HG03159 (cell line): ENCODE results near the gene RASGRP2.

Experiments
- ATAC-seq: cut with Tn5 transposase; IDR thresholded peaks from one replicate; pipeline ENCODE4 v1.9.1; 2021; ENCODE audit warnings: mild to moderate bottlenecking, moderate library complexity; ENCODE audit not compliant: unreplicated experiment

RASGRP2 gene

DNA sequence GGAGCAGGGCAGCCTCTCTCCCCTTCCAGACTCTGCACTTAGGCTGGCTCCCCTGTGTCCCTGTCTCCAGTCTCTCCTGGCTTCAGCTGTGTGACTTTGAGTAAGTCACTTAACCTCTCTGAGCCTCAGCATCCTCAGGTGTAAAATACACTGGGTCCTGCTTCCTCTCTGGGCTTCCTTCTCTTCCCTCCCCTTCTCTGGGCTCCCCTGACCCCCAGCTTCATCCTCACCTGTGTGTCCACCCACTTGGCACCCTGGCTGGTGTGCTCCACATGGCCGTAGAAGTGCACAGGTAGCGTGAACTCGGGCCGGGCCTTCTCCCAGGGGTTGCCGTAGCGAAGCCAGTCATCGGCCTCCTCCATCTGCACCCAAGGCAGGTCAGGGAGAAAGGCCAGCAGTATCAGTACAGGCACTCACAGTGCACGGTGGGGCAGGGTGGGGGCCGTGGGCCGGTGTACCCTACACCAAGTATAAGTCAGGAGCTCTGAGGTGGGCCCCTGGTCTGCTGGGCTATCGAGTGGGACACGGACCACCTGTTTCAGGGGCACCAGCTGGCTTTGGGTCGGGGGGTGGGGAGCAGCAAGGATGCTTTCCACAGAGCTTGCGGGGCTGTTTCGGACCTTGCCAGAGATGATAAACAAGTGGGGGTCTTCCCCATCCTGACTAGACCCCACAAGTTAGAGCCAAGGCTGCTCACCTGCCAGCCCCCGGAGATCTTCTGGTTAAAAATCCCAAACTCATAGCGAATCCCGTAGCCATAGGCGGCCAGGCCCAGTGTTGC, 13.8 kb upstream of the RASGRP2 start:
- ATAC-seq: no peak

DNA sequence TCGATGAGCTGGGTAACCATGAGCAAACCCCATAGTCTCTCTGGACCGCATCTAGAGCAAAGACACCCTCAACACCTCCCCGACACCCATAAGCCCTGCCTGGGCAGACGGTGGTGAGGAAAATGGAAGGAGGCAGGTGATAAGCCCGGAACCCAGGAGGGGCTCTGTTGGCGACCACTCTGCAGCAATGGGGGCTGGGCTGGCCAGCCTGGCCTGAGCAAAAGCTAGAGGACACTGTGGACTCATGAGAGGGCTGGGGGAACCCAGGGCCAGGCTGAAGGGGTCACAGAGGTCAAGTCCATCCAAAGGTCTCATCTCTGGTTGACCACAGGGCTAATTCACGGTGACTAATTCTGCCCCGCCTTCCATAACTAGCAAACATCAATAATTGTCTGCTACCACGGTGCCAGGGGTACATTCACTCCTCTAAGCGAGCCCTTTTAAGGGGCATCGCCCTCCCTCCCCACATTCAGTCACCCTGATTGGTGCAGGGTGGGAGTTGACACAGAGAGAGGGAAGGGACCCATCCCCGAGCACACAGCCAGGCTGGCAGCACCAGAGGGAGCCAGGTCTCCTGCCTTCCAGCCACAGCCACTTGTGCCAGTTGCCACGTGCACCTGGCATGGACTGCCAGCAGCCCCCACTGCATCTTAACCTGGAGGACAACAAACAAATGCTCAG, 11.9 kb upstream of the RASGRP2 start:
- no peak for ATAC-seq

DNA sequence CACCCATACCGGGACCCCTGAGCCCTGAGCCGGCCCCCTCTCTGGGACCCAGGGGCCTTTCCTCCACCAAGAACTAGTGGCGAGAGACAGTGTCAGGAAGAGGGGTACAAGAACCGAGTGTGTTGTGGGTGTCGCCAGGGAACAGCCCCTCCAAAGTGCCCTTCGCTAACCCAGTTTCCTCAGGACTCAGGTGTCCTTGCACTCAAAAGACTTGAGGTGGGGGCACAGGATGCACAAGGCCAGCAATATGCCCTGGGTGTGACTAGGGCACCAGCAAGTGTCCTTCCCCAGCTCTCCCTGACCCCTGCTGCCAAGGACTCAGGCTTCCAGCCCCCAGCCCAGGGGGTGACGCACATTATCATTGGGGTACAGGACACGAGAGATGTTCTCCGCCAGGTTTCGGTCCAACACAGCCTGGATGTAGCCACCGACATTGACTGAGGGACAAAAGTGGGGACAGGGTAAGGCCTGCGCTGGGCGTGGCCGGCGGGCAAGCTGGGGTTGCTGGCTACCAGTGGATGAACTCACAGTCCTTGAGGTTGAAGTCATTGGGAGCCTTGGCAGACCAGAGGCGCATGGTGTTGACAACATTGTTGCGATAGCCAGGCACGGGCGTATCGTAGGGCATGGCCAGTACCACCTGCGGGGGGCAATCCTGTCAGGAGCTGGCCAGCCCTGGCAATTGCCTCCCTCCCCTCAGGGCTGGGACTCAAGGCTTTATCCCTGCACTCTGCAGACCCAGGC, 11.1 kb upstream of the RASGRP2 start:
- ATAC-seq: no peak

DNA sequence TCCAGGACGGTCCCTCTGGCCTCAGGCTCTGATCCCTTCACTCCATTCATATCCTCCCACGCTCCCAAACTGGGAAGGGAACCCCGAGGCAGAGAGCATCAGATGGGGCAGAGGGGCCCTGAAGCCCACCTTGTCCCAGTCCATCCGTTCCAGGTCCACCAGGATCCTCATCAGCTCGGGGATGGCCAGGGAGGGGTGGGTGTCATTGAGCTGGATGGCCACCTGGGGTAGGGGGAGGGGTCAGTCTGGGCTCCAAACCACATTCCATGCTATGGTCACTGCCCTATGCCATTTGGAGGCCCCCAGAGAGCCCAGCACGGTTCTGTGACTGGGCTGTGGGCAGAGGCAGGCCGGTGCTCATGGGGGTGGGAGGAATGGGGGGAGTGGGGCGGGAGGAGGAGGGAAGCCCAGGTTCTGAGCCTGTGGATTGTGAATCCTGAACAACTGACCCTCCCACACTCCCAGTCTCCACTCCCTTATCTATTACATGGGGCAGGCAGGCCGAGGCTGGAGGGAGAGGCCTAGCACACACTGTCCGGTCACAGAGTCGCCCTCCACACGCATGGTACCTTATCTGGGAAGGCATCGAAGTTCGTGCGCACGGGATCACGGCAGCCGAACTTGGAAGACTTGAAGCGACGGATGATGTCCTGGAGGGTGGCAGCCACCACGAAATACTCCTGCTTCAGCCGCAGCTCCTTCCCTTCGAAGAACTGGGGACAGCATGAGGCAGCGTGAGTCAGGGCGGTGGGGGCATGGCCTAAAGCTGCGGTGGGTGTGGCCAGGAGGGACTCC, 10.4 kb upstream of the RASGRP2 start:
- no peak for ATAC-seq

DNA sequence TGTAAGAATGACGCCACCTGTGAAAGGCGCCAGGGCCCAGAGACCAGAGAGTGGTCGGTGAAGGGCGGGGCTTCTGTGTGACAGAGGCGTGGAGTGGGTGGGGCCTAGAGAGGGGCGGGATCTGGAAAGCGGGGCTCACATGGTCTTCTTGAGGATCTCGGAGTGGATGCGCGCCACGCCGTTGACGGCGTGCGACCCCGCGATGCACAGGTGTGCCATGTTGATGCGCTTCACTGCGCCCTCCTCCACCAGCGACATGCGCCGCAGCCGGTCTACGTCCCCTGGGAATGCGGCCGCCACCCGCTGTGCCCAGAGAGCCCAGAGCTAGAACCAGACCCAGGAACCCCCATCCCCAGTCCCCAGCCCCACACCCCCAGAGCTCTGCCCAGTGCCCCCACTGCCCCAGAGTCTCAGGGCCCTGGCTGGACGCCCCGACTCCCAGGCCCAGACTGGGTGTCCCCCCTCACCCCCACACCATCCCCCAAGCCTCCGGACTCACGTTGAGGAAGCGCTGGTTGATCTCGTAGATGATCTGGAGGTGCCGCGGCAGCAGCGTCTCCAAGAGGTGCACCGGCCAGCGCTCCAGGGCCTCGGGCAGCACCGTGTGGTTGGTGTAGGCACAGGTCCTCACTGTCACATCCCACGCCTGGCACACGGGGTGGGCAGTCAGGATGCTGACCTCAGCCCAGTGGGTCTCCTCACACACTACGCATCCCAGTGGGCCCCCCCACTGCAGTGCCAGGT, 9.6 kb upstream of the RASGRP2 start:
- no peak for ATAC-seq

DNA sequence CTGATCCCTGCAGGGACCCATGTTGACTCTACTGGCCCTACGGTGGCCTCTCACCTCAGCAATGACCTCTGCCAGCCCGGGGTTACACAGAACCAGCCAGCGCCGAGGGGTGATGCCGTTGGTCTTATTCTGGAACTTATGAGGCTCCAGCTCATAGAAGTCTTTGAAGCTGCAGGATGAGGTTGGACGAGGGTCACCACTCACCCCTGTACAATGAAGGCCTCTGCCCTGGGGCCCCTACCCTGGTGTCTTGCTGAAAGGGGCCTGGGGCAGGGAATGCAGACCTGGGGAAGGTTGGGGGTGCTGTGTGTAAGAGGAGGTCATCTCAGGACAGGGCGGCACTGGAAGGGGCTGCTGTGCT, 9.1 kb upstream of the RASGRP2 start:
- no peak for ATAC-seq

DNA sequence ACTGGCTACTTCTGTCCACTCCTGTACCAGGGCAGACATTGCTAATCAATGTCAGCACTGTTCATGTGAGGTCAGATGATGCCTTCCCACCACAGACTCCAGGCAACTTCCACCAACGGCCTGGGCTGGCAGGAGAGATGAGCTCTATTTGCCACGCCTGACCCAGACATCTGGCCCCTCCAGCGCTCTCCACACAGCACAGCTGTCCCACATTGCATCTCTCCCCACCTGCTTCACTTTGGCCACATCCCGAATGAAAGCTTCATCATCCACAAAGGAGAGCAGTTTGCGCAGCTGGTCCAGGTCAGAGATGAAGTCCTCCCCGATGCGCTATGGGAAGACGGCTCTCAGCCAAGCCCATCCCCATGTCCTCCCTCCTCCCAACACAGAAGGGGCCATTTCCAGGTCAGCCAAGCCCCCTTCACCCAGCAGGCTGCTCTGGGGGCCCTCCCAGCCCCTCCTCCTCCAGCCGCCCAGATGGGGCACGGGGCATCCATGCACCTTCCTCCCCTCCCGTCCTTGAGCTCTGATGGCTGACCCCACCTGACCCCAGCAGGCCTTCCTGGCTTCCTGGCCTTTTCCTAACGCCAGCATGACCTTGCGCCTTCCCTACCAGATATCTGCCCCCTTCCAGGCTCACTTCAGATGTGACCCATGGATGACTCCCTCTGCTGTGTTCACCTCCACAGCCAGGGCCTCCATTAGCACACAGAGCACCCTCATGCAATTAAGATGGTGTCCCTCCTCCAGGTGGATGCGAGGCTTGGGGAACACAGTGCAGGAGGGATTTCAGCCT, 8.4 kb upstream of the RASGRP2 start:
- ATAC-seq: no peak

DNA sequence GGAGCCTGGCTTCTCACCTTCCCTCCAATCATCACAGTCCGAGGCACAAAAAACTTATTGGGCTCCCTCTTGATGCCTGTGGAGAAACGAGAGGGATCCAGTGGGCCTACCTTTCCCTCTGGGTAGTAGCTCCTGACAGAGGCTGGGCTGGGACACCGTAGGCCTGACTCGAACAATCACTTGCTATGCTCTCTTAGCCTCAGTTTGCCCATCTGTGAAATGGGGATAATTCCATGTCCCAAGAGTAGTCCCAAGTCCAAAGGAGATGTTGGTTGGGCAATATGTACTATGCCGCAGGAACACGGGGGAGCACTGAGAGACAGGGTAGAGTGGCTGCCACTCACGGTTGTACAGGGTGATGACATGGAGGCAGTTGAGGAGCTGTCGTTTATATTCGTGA, 7.6 kb upstream of the RASGRP2 start:
- no peak for ATAC-seq

DNA sequence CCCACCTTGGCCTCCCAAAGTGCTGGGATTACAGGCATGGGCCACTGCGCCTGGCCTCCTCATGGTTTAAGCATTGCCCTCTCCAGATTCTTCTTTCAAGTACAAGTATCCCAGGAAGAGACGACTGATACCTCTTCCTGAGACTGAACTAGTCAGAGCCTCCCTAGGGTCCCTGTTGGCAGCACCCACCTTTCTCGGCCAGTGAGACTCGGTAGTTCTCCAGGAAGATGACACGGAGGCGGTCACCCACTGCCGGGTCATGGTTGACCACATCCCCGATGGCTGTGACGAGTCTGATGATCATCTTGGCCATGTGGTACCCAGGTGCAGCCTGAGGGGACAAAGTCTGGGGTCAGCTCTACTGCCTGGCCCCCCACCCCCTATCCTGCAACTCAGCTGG, 7.2 kb upstream of the RASGRP2 start:
- no peak for ATAC-seq

DNA sequence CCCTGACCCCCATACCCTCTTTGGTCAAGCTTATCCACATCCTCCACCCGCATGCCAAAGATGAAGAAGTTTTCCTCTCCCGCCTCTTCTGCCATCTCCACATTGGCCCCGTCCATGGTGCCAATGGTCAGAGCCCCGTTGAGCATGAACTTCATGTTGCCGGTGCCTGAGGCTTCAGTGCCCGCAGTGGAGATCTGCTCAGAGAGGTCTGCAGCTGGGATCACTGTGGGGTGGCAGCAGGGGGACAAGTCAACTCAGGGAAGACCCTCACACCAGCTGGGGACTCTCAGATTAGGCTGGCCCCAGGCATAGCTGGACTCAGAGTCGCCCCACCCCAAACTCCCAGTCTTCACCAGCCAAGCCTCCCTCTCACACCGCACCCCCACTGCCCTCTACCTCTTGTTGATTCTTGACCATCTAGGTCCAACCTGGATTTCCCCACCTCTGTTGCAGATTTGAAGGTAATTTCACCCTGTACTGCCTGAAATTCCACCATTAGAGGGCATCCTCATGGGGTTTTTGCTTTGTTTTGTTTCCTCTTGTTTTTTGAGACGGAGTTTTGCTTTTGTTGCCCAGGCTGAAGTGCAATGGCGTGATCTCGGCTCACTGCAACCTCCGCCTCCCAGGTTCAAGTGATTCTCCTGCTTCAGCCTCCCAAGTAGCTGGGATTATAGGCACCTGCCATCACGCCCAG, 6.6 kb upstream of the RASGRP2 start:
- no peak for ATAC-seq

DNA sequence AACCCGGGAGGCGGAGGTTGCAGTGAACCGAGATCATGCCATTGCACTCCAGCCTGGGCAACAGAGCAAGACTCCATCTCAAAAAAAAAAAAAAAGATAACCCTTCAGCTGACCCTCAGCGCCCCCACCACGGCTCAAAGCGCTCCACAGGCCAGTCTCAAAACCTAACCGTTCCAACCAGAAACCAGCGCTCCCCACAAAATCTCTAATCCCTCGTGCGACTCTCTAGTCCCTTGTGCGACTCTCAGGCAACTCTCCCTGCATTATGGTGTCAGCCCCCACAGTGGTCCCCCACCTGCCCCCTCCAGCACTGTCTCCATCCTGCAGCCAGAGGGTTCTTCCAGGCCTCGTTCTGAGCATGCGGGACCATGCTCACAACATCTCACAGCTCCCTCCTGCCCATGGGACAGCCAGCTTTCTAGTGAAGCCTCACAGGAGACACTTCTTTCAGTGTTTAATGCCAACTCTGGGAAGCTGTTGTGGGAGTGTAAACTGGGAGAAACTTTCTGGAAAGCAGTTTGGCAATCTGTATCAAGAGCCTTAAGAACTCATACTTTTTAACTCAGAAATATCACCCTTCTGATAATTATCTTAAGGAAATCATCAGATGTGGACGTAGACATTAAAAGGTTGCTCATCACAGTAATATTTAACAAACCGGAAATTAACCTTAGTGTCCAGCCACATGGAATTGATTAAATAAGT, 4.2 kb upstream of the RASGRP2 start:
- ATAC-seq: no peak

DNA sequence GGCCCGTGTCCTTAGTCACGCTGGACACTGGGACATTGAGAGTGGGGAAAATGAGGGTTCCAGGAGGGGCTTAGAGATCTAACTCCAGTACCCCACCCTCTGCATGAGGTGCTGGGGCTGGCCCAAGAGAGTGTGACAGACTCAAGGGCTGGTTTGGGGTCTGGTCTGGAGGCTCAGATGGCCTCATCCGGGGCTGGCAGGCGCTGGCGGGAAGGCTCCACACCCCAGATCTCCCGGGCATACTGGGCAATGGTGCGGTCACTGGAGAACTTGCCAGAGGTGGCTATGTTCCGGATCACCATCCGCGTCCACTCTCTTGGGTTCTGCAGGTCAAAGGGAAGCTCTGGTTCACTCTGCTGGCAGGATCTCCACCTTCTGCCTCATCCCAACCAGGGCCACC, 2.5 kb upstream of the RASGRP2 start:
- ATAC-seq: no peak

DNA sequence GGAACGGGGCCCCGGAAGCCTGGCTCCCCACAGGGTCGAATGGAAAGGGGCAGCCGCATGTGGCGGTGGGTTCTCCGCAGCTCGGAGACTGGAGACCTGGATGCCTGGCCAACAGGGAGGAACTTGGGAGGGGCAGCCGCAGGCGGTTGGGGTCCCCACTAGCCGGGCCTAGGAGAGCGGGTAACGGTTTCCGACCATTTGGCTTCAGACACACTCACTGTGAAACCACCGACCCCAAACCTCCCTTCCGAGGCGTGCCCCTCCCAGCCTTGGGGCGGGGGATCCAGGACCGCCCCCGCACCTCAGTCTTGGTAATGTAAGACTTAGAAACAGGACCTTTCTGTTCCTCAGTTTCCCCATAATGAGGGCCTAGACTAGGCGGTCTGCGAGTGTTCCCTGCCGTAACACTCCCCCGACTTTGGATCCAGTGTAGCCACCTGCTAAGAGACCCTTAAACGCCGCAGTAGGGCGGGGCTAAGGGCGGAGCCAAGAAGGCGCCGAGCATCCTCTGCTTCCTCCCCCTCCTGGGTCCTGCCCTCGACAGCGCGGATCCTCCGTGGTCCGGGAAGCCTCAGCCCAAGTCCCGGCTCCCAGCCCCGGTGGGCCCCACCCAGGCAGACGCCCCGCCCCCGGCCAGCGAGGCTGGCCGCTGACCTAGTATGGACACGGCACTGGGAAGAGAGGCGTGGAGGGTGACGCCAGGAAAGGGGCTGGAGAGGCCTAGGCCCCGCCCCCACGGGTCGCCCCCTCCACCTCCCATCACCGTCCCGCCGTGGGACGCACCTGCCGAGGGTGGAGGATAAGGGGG, 1.8 kb upstream of the RASGRP2 start:
- ATAC-seq: no peak

DNA sequence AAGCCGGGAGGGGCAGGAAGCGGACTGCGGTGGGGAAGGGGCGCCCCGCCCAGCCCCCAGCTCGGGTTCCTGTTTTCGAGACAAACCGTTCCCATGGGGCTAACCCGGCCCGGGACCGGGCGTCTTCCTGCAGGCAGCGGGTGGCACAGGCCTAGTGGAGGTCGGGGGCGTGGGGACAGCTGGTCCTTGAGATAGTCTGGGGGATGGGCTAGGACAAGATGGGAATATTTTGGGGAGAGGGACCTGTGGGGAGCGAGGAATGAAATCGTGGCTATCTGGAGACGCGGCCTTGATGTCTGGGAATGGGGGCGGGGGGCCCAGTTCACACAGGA, 1.2 kb upstream of the RASGRP2 start:
- ATAC-seq: no peak

DNA sequence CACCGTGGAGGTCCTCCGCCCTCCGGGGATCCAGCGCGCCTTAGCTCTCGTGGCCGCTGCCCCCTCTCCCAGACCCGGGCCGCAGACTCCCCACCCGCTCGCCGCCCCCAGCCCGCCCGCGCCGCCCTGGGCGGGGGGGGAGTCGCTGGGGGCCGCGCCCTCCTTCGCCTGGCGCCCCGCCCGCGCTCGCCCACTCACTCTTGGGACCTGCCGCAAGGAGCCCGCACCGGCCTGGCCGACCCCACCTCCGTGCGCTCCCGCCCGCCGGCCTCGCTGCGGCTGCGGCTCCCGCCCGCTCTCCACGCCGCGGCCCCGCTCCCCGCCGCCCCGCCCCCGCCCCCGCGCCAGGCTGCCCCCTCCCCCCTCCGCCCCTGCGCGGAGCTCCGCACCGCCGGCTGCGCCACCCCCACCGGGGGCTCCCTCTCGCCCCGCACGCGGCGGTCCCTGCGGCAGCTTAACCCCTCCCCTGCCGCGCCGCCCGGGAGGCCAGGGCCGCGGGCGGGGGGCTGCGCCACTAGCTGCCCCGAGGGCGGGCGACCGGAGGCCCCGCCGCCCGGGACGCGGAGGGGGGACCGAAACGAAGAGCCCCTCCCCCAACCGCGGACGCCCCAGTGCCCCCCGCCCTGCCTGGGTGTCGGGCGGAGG, 724 bp upstream of the RASGRP2 start:
- peak; percentile 30 for ATAC-seq

DNA sequence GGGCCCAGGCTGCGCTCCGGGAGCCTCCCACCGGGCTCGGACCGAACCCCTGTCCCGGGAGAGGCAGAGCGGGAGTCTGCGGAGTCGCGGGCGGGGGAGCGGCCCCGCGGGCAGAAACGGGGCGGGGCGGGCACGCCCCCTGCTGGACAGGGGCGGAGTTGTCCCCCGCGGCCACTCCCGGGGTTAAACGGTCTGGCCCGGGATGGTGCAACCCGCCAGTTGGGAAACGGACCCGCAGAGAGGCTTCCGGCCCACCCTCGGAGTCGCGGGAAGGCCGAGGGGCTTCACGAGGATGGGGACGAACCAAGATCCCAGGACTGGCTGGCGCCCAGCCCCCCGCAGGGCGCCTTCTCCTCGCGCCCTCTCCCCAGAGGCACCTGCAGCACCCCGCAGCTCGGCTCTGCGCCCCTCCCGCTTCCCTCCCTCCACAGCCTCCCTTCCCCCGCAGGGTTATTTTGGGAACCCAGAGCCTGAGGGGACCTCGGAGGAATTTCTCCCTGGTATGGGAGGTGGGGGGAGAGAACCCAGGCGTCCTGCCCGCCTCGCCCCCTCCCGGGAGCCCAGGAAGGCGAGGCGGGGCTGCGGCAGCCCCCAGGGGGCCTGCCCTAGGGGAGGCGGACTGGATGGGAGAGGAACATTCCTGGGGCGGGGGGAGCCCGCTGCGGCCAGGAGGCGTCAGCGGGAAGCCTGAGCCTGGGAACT, 902 bp downstream of the RASGRP2 start:
- ATAC-seq: no peak
